ENCODE measurements around the gene CDH4. TPM values are rescaled to one million over a fixed set of nuclear protein-coding genes. Genes with fewer than 3 reads are reported as not detected.
"Not testable (repeated sequence)": the region's sequence is repeated elsewhere in the genome, so short reads cannot be mapped to it uniquely, and the experiment has no call there.

CDH4 gene
- total RNA-seq, 1 donor from 2014 or later: 3.2 TPM

GRCh38 chr20:61405007-61405406, 152.9 kb downstream of the CDH4 start:
- H3K4me2 ChIP-seq (ENCODE audit: low read length): no peak overlapping the region
- peaks cover 9% of the 10 kb centered on the region for H4K20me1 ChIP-seq (ENCODE audit: insufficient read depth, low read length)
- no peak overlapping the region for H3K27ac ChIP-seq (ENCODE audit: low read depth, low read length)
- Mint-ChIP-seq H3K9me3 (ENCODE audit: unreplicated experiment) (peaks cover 5% of the 10 kb centered on the region), H3K4me1 (ENCODE audit: low read depth, unreplicated experiment) (no peaks in the 10 kb centered on the region), H3K36me3 (ENCODE audit: low read depth, unreplicated experiment) (no peaks in the 10 kb centered on the region), H3K27me3 (ENCODE audit: low read depth, unreplicated experiment) (peaks cover 32% of the 10 kb centered on the region), H3K4me3 (ENCODE audit: unreplicated experiment) (no peak overlapping the region), H3K27ac (ENCODE audit: unreplicated experiment) (no peak overlapping the region)
- no peaks in the 10 kb centered on the region for H3K9me3 ChIP-seq (ENCODE audit: insufficient read depth, low read depth, low read length)
- TF ChIP-seq EZH2 (IDR thresholded peaks at IDR 0.05; ENCODE audit: insufficient read depth, low read length) (no peak), CTCF (IDR thresholded peaks at IDR 0.05; ENCODE audit: insufficient read depth, low read depth, low read length) (no peak)
- DNase-seq (ENCODE audit: low read depth) (no peak), FAIRE-seq (no peak)
- no peak overlapping the region for H2AFZ ChIP-seq (ENCODE audit: low read depth, low read length)
- no peaks in the 10 kb centered on the region for H3K4me1 ChIP-seq (ENCODE audit: insufficient read depth, low read length)
- H3K36me3 ChIP-seq (ENCODE audit: insufficient read depth, low read length): no peaks in the 10 kb centered on the region
- no peaks in the 10 kb centered on the region for H3K79me2 ChIP-seq (ENCODE audit: insufficient read depth, low read length)
- no peak overlapping the region for H3K9ac ChIP-seq (ENCODE audit: low read length)
- H3K4me3 ChIP-seq (ENCODE audit: insufficient read depth, low read depth, low read length): no peak overlapping the region
- H3K27me3 ChIP-seq (ENCODE audit: insufficient read depth, low read length): no peaks in the 10 kb centered on the region

DNA sequence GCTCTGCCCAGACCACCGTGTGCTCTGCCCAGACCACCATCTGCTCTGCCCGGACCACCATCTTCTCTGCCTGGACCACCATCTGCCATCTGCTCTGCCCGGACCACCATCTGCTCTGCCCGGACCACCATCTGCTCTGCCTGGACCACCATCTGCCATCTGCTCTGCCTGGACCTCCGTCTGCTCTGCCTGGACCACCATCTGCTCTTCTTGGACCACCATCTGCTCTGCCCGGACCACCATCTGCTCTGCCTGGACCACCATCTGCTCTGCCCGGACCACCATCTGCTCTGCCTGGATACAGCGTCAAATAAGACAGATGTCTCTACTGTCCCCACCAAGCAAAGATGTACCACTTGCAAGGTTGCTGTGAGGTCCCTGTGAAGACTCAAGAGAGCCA, 154.7 kb downstream of the CDH4 start:
- H3K4me1 ChIP-seq (ENCODE audit: insufficient read depth, low read length); H4K20me1 ChIP-seq (ENCODE audit: insufficient read depth, low read length); H3K9ac ChIP-seq (ENCODE audit: low read length); H3K27ac Mint-ChIP-seq (ENCODE audit: unreplicated experiment); H3K36me3 ChIP-seq (ENCODE audit: insufficient read depth, low read length); H3K27me3 ChIP-seq (ENCODE audit: insufficient read depth, low read length); H3K4me2 ChIP-seq (ENCODE audit: low read length); H3K9me3 ChIP-seq (ENCODE audit: insufficient read depth, low read depth, low read length); FAIRE-seq; H3K36me3 Mint-ChIP-seq (ENCODE audit: low read depth, unreplicated experiment); H3K4me3 Mint-ChIP-seq (ENCODE audit: unreplicated experiment); H2AFZ ChIP-seq (ENCODE audit: low read depth, low read length); H3K4me1 Mint-ChIP-seq (ENCODE audit: low read depth, unreplicated experiment); DNase-seq (ENCODE audit: low read depth); H3K27ac ChIP-seq (ENCODE audit: low read depth, low read length); H3K79me2 ChIP-seq (ENCODE audit: insufficient read depth, low read length); H3K4me3 ChIP-seq (ENCODE audit: insufficient read depth, low read depth, low read length); H3K9me3 Mint-ChIP-seq (ENCODE audit: unreplicated experiment): not testable (repeated sequence)
- peaks cover 19% of the 10 kb centered on the region for H3K27me3 Mint-ChIP-seq (ENCODE audit: low read depth, unreplicated experiment)

DNA sequence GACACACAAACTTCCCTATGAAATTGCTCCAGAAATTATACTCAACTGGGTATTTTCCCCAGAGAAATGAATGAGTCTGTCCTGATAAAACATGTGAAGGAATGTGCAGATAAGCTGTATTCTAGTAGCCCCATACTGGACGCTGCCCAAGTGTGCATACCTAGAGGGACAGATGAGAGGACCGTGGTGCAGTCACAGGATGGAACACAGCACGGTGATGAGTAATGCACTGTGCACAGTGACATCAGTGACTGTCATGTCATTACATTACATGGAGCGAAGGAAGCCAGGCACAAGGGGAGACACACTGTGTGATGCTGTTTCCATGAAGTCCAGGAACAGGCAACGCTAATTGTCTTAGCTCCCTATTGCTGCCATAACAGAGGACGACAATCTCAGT, 155.5 kb downstream of the CDH4 start:
- no peak overlapping the region for H3K27ac Mint-ChIP-seq (ENCODE audit: unreplicated experiment)
- Histone ChIP-seq H4K20me1 (ENCODE audit: insufficient read depth, low read length) (peaks cover 6% of the 10 kb centered on the region), H3K36me3 (ENCODE audit: insufficient read depth, low read length) (no peaks in the 10 kb centered on the region), H2AFZ (ENCODE audit: low read depth, low read length) (peak overlapping the region; percentile 10), H3K4me1 (ENCODE audit: insufficient read depth, low read length) (no peaks in the 10 kb centered on the region), H3K9me3 (ENCODE audit: insufficient read depth, low read depth, low read length) (no peaks in the 10 kb centered on the region), H3K79me2 (ENCODE audit: insufficient read depth, low read length) (no peaks in the 10 kb centered on the region), H3K27me3 (ENCODE audit: insufficient read depth, low read length) (no peaks in the 10 kb centered on the region), H3K4me3 (ENCODE audit: insufficient read depth, low read depth, low read length) (no peak overlapping the region), H3K9ac (ENCODE audit: low read length) (no peak overlapping the region), H3K4me2 (ENCODE audit: low read length) (no peak overlapping the region), H3K27ac (ENCODE audit: low read depth, low read length) (no peak overlapping the region)
- H3K27me3 Mint-ChIP-seq (ENCODE audit: low read depth, unreplicated experiment): peaks cover 17% of the 10 kb centered on the region
- H3K9me3 Mint-ChIP-seq (ENCODE audit: unreplicated experiment): peaks cover 2% of the 10 kb centered on the region
- FAIRE-seq: no peak
- TF ChIP-seq EZH2 (IDR thresholded peaks at IDR 0.05; ENCODE audit: insufficient read depth, low read length) (no peak), CTCF (IDR thresholded peaks at IDR 0.05; ENCODE audit: insufficient read depth, low read depth, low read length) (no peak)
- no peaks in the 10 kb centered on the region for H3K36me3 Mint-ChIP-seq (ENCODE audit: low read depth, unreplicated experiment)
- no peak overlapping the region for H3K4me3 Mint-ChIP-seq (ENCODE audit: unreplicated experiment)
- no peaks in the 10 kb centered on the region for H3K4me1 Mint-ChIP-seq (ENCODE audit: low read depth, unreplicated experiment)
- peak; percentile 17 for DNase-seq (ENCODE audit: low read depth)

All from astrocyte (in vitro differentiated cells and primary cell).